ENCODE measurements around the gene GNAZ. TPM values are rescaled to one million over a fixed set of nuclear protein-coding genes. Genes with fewer than 3 reads are reported as not detected.

Gene GNAZ
- total RNA-seq, 1 donor from 2014 or later = 124 TPM

Small RNA genes within 50 kb of the gene (small RNA-seq; reads per million reads assigned to genes)
- gene RF00017 (ENCODE audit: low replicate concordance) = not detected
- gene RF00066 (ENCODE audit: low replicate concordance) = not detected

Other genes starting within 250 kb of the GNAZ start
- not detected for gene IGLL5, start 182.7 kb upstream of the GNAZ start, total RNA-seq
- 2.7 TPM for gene RSPH14, start 71.5 kb downstream of the GNAZ start, total RNA-seq
- gene RAB36, start 75.0 kb downstream of the GNAZ start, total RNA-seq = 4.9 TPM
- 52.6 TPM for gene BCR, start 110.0 kb downstream of the GNAZ start, total RNA-seq

All from temporal lobe (tissue), 2 donors.